MM.1S (cell line): Measurements from ENCODE around the gene PER2.

ENCODE experiments used
- CTCF ChIP-seq: fragments of 300-600 bp; sonication (generic); IDR thresholded peaks from 2 replicates; pipeline ENCODE4 v1.5.1; 2016; ENCODE audit warnings: antibody characterized with exemption, low read length, mixed read lengths
- EZH2 ChIP-seq: fragments of 300-600 bp; sonication (generic); optimal IDR thresholded peaks from 2 replicates; pipeline ENCODE3; 2017; ENCODE audit warnings: low read depth, mild to moderate bottlenecking, antibody characterized with exemption, low read length, mixed read lengths

- TF ChIP-seq CTCF (no peak), EZH2 (no peak)
These were observed 26.6 kb downstream of the PER2 start for GRCh38 chr2:238261718-238262375.
